ENCODE data around the gene CCSER1. TPM values are rescaled to one million over a fixed set of nuclear protein-coding genes. Genes with fewer than 3 reads are reported as not detected.

The CCSER1 gene
- total and polyA plus RNA-seq, 4 donors: 0.18 to 2.3 (median 1.2) TPM

- Histone ChIP-seq H3K4me3 (ENCODE audit: low read depth in 1 of 3, low read length in 3 of 3) (no peak overlapping the region), H3K9me3 (ENCODE audit: control insufficient read depth in 4 of 4, low read length in 3 of 4) (no peaks in the 10 kb centered on the region), H3K4me1 (ENCODE audit: control insufficient read depth in 4 of 4, insufficient read depth in 4 of 4, low read length in 3 of 4) (no peaks in the 10 kb centered on the region), H3K9ac (ENCODE audit: low read depth in 1 of 2, low read length in 2 of 2) (no peak overlapping the region), H3K27me3 (ENCODE audit: control insufficient read depth in 4 of 4, insufficient read depth in 4 of 4, low read length in 3 of 4) (no peaks in the 10 kb centered on the region), H3K36me3 (ENCODE audit: control insufficient read depth in 4 of 4, insufficient read depth in 3 of 4, low read depth in 1 of 4, low read length in 3 of 4) (no peaks in the 10 kb centered on the region), H3K27ac (ENCODE audit: low read depth in 1 of 2, low read length in 2 of 2) (no peak overlapping the region)
- TF ChIP-seq EGR1 (IDR thresholded peaks at IDR 0.05; ENCODE audit: low read depth in 2 of 2) (no peak), NR2F2 (IDR thresholded peaks at IDR 0.05) (no peak), RAD21 (IDR thresholded peaks at IDR 0.05) (no peak), SP1 (IDR thresholded peaks at IDR 0.05) (no peak), CTCF (IDR thresholded peaks at IDR 0.05; ENCODE audit: low read depth, low read length, missing input control) (no peak), REST (IDR thresholded peaks at IDR 0.05) (no peak), TAF1 (conservative IDR thresholded peaks at IDR 0.05) (no peak), GABPA (IDR thresholded peaks at IDR 0.05 in 1 of 2, conservative IDR thresholded peaks at IDR 0.05 in 1 of 2) (no peak), FOXA1 (IDR thresholded peaks at IDR 0.05) (no peak), RXRA (IDR thresholded peaks at IDR 0.05) (no peak), YY1 (IDR thresholded peaks at IDR 0.05) (no peak), HNF4G (IDR thresholded peaks at IDR 0.05) (no peak), JUND (IDR thresholded peaks at IDR 0.05) (no peak), HNF4A (conservative IDR thresholded peaks at IDR 0.05) (no peak), FOXA2 (IDR thresholded peaks at IDR 0.05) (no peak)
- TF ChIP-seq, protein P1, sequence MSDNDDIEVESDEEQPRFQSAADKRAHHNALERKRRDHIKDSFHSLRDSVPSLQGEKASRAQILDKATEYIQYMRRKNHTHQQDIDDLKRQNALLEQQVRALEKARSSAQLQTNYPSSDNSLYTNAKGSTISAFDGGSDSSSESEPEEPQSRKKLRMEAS (IDR thresholded peaks at IDR 0.05): no peak
- TF ChIP-seq, protein P2, sequence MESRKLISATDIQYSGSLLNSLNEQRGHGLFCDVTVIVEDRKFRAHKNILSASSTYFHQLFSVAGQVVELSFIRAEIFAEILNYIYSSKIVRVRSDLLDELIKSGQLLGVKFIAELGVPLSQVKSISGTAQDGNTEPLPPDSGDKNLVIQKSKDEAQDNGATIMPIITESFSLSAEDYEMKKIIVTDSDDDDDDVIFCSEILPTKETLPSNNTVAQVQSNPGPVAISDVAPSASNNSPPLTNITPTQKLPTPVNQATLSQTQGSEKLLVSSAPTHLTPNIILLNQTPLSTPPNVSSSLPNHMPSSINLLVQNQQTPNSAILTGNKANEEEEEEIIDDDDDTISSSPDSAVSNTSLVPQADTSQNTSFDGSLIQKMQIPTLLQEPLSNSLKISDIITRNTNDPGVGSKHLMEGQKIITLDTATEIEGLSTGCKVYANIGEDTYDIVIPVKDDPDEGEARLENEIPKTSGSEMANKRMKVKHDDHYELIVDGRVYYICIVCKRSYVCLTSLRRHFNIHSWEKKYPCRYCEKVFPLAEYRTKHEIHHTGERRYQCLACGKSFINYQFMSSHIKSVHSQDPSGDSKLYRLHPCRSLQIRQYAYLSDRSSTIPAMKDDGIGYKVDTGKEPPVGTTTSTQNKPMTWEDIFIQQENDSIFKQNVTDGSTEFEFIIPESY (IDR thresholded peaks at IDR 0.05): no peak
- TF ChIP-seq, protein P3, sequence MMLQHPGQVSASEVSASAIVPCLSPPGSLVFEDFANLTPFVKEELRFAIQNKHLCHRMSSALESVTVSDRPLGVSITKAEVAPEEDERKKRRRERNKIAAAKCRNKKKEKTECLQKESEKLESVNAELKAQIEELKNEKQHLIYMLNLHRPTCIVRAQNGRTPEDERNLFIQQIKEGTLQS (IDR thresholded peaks at IDR 0.05): no peak
- 85% methylated on average over 4 of the region's 4 CpGs for WGBS
- DNase-seq (ENCODE audit: low spot score): no peak
Measured at GRCh38 chr4:91128519-91128918, 1001.3 kb downstream of the CCSER1 start.

Data from liver (tissue), 9 donors.